HK-2 (cell line): Measurements from ENCODE around the gene OCLN.
A peak's percentile ranks its signal among the peaks of the same experiment; 100 is the strongest.
"Not testable (repeated sequence)": the region's sequence is repeated elsewhere in the genome, so short reads cannot be mapped to it uniquely, and the experiment has no call there.

Experiments used
- DNase-seq: peaks from one replicate; pipeline ENCODE4 v3.0.0-alpha.2; 2018; ENCODE audit not compliant: unreplicated experiment

Gene OCLN

GRCh38 chr5:69528035-69528434 is 35.4 kb downstream of the OCLN start:
- no peak for DNase-seq

DNA sequence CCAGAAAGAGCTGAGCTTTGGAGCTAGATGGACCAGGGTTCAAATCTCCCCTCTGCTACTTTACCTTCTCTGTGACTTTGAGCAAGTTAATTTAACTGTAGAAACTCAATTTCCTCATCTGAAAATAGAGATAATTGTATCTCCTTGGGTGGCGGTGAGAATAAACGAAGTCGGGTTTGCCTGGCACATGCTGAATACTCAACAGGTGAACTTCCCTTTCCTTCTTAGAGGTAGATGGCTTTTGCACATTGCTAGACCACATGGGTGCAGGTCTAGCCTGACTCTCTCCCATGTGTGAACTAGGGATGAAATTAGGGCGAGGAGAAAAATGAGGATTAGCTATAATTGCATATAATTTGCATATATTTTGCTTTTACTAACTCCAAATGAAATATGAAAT is 36.0 kb downstream of the OCLN start:
- DNase-seq = no peak

DNA sequence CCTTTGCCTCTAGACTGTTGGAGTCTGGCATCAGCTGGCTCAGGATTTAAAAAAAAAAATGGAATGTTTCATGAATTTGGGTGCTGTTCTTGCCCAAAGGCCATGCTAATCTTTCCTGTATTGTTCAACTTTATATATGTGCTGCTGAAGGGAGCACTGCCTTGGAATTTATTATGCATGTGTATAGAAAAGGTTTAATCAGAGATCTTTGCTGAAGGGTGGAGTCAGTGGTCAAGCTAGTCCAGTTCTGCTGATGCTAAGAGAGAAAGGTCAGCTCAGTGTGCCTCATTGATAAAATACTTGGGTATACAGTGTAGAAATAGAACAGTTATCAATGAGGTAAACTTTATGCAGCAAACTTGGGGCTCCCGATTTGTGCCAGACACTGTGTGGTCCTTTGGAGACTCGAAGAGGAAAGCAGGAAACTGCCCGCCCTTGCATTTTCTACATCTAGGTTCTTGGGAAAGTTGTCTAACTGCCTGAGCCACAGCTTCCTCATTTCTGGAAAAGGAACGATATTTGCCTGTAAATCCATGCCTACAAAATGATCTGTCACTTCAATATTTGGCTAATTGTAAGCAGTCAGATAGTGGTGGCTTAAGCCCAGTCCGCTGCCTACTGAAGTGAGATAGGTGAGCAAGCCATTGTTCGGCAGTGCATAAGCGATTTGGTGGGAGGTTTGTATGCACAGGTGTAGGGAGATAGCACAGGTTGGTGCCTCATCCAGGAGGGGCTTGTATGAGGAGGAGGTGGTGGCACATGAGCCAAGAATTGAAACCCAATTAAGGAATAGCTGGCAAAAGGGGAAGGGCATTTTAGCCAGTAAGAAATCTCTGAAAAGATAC is 38.2 kb downstream of the OCLN start:
- DNase-seq = no peak

DNA sequence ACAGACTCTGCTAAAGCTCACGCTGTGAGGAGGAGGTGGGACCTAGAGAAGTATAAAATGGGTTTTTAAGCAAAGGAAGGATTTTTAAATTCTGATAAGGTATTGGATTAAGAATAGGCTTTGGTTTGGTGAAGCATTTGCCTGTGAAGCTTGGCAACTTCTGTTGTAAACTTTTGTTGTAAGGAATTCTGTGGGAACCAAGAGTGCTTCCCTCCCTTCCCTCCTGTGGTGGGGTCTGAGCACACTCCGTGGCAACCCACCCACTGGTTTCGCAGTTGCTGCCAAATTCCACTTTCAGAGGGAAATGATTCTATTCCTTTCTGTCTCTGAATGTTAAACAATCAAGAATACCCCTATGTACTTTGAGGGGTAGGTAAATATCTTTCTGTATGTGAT is 38.8 kb downstream of the OCLN start:
- no peak for DNase-seq

DNA sequence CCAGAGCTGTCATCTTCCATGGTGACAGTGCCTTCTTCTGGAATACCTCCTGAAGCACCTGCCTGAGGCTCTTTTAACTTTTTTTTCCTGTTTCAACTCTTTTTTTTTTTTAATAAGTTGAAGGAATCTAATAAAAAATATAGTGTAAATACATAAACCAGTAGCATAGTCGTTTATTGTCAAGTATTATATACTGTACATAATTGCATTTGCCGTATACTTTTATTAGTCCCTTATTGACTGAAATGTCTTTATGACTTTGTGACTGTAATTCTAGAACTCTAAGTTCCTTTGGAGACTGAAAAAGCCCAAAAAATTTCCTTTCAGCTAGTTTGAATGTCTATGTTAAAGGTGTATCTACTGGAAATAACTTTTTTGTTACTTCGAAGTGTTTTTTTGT is 45.3 kb downstream of the OCLN start:
- not testable (repeated sequence) for DNase-seq

- DNase-seq = not testable (repeated sequence)
Measured at GRCh38 chr5:69538735-69539134, 46.1 kb downstream of the OCLN start.

GRCh38 chr5:69541347-69541746 is 48.8 kb downstream of the OCLN start:
- DNase-seq = not testable (repeated sequence)

GRCh38 chr5:69542838-69543618 is 50.4 kb downstream of the OCLN start:
- not testable (repeated sequence) for DNase-seq

DNA sequence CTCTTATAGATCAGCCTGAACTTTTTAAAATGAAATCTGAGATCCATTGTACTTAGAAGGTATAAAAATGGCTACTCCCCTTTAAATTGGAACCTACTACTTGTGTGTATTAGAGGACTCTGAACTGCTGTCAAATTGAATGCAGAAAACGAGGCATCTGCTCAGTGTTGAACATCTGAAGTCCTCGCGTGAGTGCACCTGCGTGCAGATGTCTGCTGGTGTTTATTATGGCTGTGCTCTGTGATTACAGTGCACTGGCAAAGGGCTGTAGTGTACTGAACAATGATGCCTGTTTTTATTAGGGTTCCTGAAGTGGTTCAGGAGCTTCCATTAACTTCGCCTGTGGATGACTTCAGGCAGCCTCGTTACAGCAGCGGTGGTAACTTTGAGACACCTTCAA is 52.0 kb downstream of the OCLN start:
- not testable (repeated sequence) for DNase-seq

GRCh38 chr5:69559908-69560330 is 67.3 kb downstream of the OCLN start, which contains the start of gene GTF2H2C:
TSS of gene GTF2H2C (plus strand) at chr5:69560191. CDS start at chr5:69565133, 4,942 bp downstream.
- peak; percentile 73 for DNase-seq

DNA sequence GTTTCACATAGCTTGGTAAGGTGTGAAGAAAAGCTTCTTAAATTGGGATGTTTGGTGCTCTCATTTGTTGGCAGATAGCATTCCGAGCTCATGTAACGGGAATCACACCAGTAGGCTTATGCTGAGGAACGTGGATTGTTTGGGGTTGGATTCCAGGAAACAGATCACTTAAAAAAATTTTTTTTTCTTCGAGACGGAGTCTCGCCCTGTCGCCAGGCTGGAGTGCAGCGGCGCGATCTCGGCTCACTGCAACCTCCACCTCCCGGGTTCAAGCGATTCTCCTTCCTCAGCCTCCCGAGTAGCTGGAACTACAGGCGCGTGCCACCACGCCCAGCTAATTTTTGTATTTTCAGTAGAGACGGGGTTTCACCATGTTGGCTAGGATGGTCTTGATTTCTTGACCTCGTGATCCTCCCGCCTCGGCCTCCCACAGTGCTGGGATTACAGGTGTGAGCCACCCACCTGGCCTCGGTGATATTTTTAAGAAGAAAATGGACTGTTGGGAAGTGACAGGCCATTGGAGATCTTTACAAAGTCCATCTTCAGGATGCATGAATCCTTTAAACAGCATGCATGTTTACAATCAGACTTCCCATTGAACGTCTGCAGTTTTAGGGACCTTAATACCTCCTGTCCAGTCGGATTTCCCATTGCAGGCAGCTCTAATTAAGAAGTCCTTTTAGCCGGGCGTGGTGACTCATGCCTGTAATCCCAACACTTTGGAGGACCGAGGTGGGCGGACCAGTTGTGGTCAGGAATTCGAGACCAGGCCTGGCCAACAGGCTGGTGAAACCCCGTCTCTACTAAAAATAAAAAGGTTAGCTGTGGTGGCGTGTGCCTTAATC is 68.2 kb downstream of the OCLN start:
- DNase-seq = peak; percentile 0

GRCh38 chr5:69566172-69566571 is 73.6 kb downstream of the OCLN start:
- DNase-seq = not testable (repeated sequence)

DNA sequence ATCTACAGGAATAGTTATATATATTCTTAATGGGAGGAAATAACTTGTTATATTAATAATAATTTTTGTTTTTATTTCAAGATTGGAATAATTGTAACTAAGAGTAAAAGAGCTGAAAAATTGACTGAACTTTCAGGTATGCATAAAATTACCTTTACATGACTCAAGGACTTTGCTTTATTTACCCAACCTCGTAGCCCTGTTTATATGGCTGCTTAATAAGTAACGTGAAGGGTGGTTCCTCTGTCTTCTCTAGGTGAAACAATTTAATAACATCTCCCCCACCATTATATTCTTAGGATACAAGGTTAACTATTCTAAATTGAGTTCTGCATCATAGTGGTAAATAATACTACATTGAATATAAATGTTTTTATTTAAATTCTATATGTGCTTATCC is 75.5 kb downstream of the OCLN start:
- not testable (repeated sequence) for DNase-seq

DNA sequence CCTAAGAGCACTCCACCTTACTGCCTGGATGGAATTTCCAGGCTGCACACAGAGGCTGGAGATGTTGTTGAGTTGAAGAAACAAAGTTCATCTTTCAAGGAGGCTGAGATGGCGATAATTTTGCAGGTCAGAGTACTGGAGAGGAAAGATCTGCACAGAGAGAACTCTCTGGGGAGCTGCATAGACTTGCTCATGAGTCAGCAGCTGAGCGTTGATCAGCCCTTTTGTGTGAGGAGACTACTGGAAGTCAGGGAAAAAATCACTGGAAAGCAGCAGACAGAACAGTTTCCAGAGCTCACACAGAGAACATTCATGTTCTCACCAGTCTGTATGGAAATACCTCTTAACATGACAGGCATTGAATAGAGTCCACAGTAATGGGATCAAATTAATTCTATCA is 90.8 kb downstream of the OCLN start:
- not testable (repeated sequence) for DNase-seq

DNA sequence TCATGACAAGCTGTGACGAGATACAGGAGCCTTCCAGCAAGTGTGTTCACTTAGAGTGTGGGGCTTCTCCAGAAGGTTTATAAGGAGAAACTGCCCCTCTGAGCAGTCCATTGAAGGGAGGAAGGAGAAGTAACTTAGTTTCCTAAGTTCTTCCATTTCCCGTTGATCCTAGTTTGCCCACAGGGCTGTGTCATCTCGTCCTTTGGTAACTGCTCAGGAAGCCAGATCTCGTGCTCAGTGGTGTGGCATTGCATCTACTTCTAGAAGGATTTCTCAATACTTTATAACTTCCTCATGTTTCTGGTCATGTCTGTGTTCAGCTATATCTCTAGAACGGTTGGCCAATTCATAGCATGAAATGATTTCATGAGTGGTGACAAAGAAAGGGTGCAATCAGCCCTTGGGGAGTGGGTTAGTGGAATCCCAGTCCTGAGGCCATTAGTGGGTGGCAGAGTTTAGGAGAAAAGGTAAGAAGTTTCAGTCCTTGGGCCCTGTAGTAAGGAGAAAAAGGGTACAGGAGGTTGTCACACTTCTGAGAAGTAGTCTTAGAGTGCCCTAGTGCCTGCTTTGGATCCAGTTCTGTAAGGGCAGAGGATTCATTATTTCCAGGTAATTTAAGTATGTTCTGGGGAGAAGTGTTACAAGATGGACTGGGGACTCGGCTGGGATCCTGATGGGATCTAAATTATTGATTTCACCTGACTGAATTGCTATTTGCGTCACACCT is 103.7 kb downstream of the OCLN start:
- DNase-seq = not testable (repeated sequence)

GRCh38 chr5:69601947-69602346 is 109.4 kb downstream of the OCLN start:
- DNase-seq = not testable (repeated sequence)

- not testable (repeated sequence) for DNase-seq
Measured at GRCh38 chr5:69606839-69607238, 114.2 kb downstream of the OCLN start.
